ENCODE measurements around the gene UBE2QL1.

GRCh38 chr5:6489643-6490185 lies 41.1 kb downstream of the UBE2QL1 start:
- TF ChIP-seq TCF7L2 (IDR thresholded peaks at IDR 0.05; ENCODE audit: borderline replicate concordance, low read depth, low read length) = no peak
- TF ChIP-seq MZF1 (tag by site-specific recombination; IDR thresholded peaks at IDR 0.05; ENCODE audit: borderline replicate concordance) = no peak
- TF ChIP-seq CTCF (tag by site-specific recombination; IDR thresholded peaks at IDR 0.05) = no peak
- TF ChIP-seq PBX3 (CRISPR knock-in tag; IDR thresholded peaks at IDR 0.05) = no peak
- TF ChIP-seq ZNF530 (tag by site-specific recombination; IDR thresholded peaks at IDR 0.05; ENCODE audit: low read depth) = no peak
- no peak for TF ChIP-seq ZNF560 (tag by site-specific recombination; IDR thresholded peaks at IDR 0.05; ENCODE audit: borderline replicate concordance)

Data from HEK293 (cell line).